H9 (cell line): ENCODE measurements around the gene PGM2L1. TPM values are rescaled to one million over a fixed set of nuclear protein-coding genes. Genes with fewer than 3 reads are reported as not detected.

Experiments used
- DNase-seq: peaks from one replicate; pipeline ENCODE4 v3.0.0-alpha.2; 2017
- H2AFZ ChIP-seq: one replicate; pipeline ENCODE4 v1.6.1; 2013; ENCODE audit warnings: mild to moderate bottlenecking, low read length, control low read depth, moderate library complexity
- H2AK5ac ChIP-seq: 2 replicates; pipeline ENCODE4 v1.6.1; 2013; ENCODE audit warnings: low read length, control low read depth, mixed read lengths; ENCODE audit not compliant: insufficient read length
- H2BK120ac ChIP-seq: one replicate; pipeline ENCODE4 v1.6.1; 2013; ENCODE audit warnings: low read depth, mild to moderate bottlenecking, low read length, control low read depth, inconsistent platforms; ENCODE audit not compliant: poor library complexity, severe bottlenecking
- H2BK12ac ChIP-seq: 2 replicates; pipeline ENCODE4 v1.6.1; 2013; ENCODE audit warnings: low read length, control low read depth, mixed read lengths, low read depth; ENCODE audit not compliant: insufficient read length
- H2BK15ac ChIP-seq: 2 replicates; pipeline ENCODE4 v1.6.1; 2013; ENCODE audit warnings: low read depth, low read length, control low read depth
- H2BK20ac ChIP-seq: one replicate; pipeline ENCODE4 v1.6.1; 2013; ENCODE audit warnings: low read depth, mild to moderate bottlenecking, low read length, control low read depth, inconsistent platforms; ENCODE audit not compliant: poor library complexity, severe bottlenecking
- H2BK5ac ChIP-seq: 2 replicates; pipeline ENCODE4 v1.6.1; 2013; ENCODE audit warnings: low read length, control low read depth, mixed read lengths; ENCODE audit not compliant: insufficient read length
- H3K14ac ChIP-seq: 2 replicates; pipeline ENCODE4 v1.6.1; 2013; ENCODE audit warnings: low read length, control low read depth; ENCODE audit not compliant: insufficient read depth
- H3K18ac ChIP-seq: 2 replicates; pipeline ENCODE4 v1.6.1; 2013; ENCODE audit warnings: low read depth, mild to moderate bottlenecking, mixed read lengths, low read length, control low read depth; ENCODE audit not compliant: insufficient read length
- H3K23ac ChIP-seq: 2 replicates; pipeline ENCODE4 v1.6.1; 2013; ENCODE audit warnings: low read length, control low read depth, mixed read lengths, low read depth; ENCODE audit not compliant: insufficient read length
- H3K23me2 ChIP-seq: 2 replicates; pipeline ENCODE4 v1.6.1; 2013; ENCODE audit warnings: low read depth, mild to moderate bottlenecking, mixed read lengths, low read length, control low read depth; ENCODE audit not compliant: insufficient read length, poor library complexity, severe bottlenecking
- H3K27ac ChIP-seq: 2 replicates; pipeline ENCODE4 v1.5.1; 2013; ENCODE audit warnings: low read length, control low read depth, mixed read lengths, low read depth; ENCODE audit not compliant: insufficient read length
- H3K27me3 ChIP-seq: 2 replicates; pipeline ENCODE4 v1.6.1; 2013; ENCODE audit warnings: low read length, control low read depth, inconsistent platforms; ENCODE audit not compliant: insufficient read depth
- H3K4ac ChIP-seq: 2 replicates; pipeline ENCODE4 v1.6.1; 2013; ENCODE audit warnings: low read depth, mild to moderate bottlenecking, control low read depth, inconsistent platforms, low read length, moderate library complexity
- H3K4me1 ChIP-seq: 2 replicates; pipeline ENCODE4 v1.6.1; 2013; ENCODE audit warnings: low read length, control low read depth, inconsistent platforms; ENCODE audit not compliant: insufficient read depth
- H3K4me2 ChIP-seq: 2 replicates; pipeline ENCODE4 v1.6.1; 2013; ENCODE audit warnings: low read length, control low read depth, mixed read lengths; ENCODE audit not compliant: insufficient read length, insufficient read depth
- H3K56ac ChIP-seq: 2 replicates; pipeline ENCODE4 v1.6.1; 2013; ENCODE audit warnings: low read depth, mild to moderate bottlenecking, mixed read lengths, low read length, control low read depth; ENCODE audit not compliant: insufficient read length
- H3K79me1 ChIP-seq: 2 replicates; pipeline ENCODE4 v1.6.1; 2013; ENCODE audit warnings: low read depth, mild to moderate bottlenecking, moderate library complexity, low read length, control low read depth, inconsistent platforms; ENCODE audit not compliant: insufficient read depth, poor library complexity, severe bottlenecking
- H3K79me2 ChIP-seq: 2 replicates; pipeline ENCODE4 v1.6.1; 2013; ENCODE audit warnings: low read length, control low read depth, inconsistent platforms; ENCODE audit not compliant: insufficient read depth
- H3K9ac ChIP-seq: 2 replicates; pipeline ENCODE4 v1.6.1; 2013; ENCODE audit warnings: low read length, control low read depth, mixed read lengths; ENCODE audit not compliant: insufficient read length; ENCODE audit errors: extremely low read depth
- H3K9me3 ChIP-seq: one replicate; pipeline ENCODE4 v1.6.1; 2013; ENCODE audit warnings: low read depth, low read length, inconsistent platforms; ENCODE audit not compliant: control insufficient read depth
- H3T11ph ChIP-seq: one replicate; pipeline ENCODE4 v1.6.1; 2013; ENCODE audit warnings: mild to moderate bottlenecking, low read length, control low read depth, inconsistent platforms
- H4K20me1 ChIP-seq: one replicate; pipeline ENCODE4 v1.6.1; 2013; ENCODE audit not compliant: control insufficient read depth, insufficient read length, insufficient read depth
- H4K5ac ChIP-seq: 2 replicates; pipeline ENCODE4 v1.6.1; 2013; ENCODE audit warnings: low read depth, mild to moderate bottlenecking, mixed read lengths, low read length, control low read depth; ENCODE audit not compliant: insufficient read length
- H4K8ac ChIP-seq: replicated peaks from 2 replicates; pipeline ENCODE4 v1.6.1; 2013; ENCODE audit warnings: low read length, control low read depth, mixed read lengths, low read depth; ENCODE audit not compliant: insufficient read length
- H4K91ac ChIP-seq: 2 replicates; pipeline ENCODE4 v1.6.1; 2013; ENCODE audit warnings: low read depth, mild to moderate bottlenecking, moderate library complexity, mixed read lengths, low read length, control low read depth; ENCODE audit not compliant: insufficient read length
- H3K27ac Mint-ChIP-seq, 3 experiments: 2 replicates in 2 of 3; 3 replicates in 1 of 3; pipeline ENCODE4 v1.8.0; 2020 to 2021; ENCODE audit warnings: mixed read lengths in 3 of 3, mild to moderate bottlenecking in 1 of 3, moderate library complexity in 1 of 3
- H3K27me3 Mint-ChIP-seq: 2 replicates; pipeline ENCODE4 v1.8.0; 2021; ENCODE audit warnings: low read depth, mild to moderate bottlenecking, moderate library complexity, mixed read lengths
- H3K36me3 Mint-ChIP-seq, 3 experiments: 2 replicates in 2 of 3; 3 replicates in 1 of 3; pipeline ENCODE4 v1.8.0; 2020 to 2021; ENCODE audit warnings: low read depth in 3 of 3, mixed read lengths in 3 of 3; ENCODE audit not compliant: insufficient read depth in 1 of 3
- H3K4me1 Mint-ChIP-seq, 2 experiments: 2 replicates each; pipeline ENCODE4 v1.8.0; 2020; ENCODE audit warnings: mixed read lengths in 2 of 2
- H3K4me3 Mint-ChIP-seq, 2 experiments: 2 replicates in 1 of 2; 3 replicates in 1 of 2; pipeline ENCODE4 v1.8.0; 2020 to 2021; ENCODE audit warnings: mild to moderate bottlenecking in 2 of 2, mixed read lengths in 2 of 2, moderate library complexity in 1 of 2
- H3K9me3 Mint-ChIP-seq, 2 experiments: 2 replicates in 1 of 2; 3 replicates in 1 of 2; pipeline ENCODE4 v1.8.0; 2020; ENCODE audit warnings: mild to moderate bottlenecking in 2 of 2, mixed read lengths in 2 of 2, moderate library complexity in 1 of 2
- WGBS: extraction: QIAGEN DNeasy Blood & Tissue Kit; methylation state at CpG from one replicate; pipeline ENCODE4 v1.1.7; 2013; ENCODE audit warnings: missing lambda C conversion rate, low lambda C conversion rate, mixed read lengths; ENCODE audit not compliant: insufficient read length; ENCODE audit errors: extremely low coverage; 5-methylcytosine and 5-hydroxymethylcytosine counted together
- total RNA-seq: library from RNA; stranded (reverse); gene quantifications from 2 replicates; pipeline ENCODE4 v1.2.1, GENCODE V29; 2021
- TF ChIP-seq, protein P1 (sequence below): fragments of 200-600 bp; sonication (generic); conservative IDR thresholded peaks from 3 replicates; pipeline ENCODE4 v1.8.0; 2021; ENCODE audit warnings: antibody characterized with exemption, mild to moderate bottlenecking

Gene PGM2L1
- total RNA-seq, 1 experiment from 2014 or later, result 16.9 TPM

- TF ChIP-seq, protein P1, sequence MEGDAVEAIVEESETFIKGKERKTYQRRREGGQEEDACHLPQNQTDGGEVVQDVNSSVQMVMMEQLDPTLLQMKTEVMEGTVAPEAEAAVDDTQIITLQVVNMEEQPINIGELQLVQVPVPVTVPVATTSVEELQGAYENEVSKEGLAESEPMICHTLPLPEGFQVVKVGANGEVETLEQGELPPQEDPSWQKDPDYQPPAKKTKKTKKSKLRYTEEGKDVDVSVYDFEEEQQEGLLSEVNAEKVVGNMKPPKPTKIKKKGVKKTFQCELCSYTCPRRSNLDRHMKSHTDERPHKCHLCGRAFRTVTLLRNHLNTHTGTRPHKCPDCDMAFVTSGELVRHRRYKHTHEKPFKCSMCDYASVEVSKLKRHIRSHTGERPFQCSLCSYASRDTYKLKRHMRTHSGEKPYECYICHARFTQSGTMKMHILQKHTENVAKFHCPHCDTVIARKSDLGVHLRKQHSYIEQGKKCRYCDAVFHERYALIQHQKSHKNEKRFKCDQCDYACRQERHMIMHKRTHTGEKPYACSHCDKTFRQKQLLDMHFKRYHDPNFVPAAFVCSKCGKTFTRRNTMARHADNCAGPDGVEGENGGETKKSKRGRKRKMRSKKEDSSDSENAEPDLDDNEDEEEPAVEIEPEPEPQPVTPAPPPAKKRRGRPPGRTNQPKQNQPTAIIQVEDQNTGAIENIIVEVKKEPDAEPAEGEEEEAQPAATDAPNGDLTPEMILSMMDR, result no peak
- Histone ChIP-seq H3K27ac (no peak overlapping the region), H2AFZ (no peak overlapping the region), H3K4ac (no peak overlapping the region), H3K23me2 (peaks cover 4% of the 10 kb centered on the region), H3K9me3 (no peaks in the 10 kb centered on the region), H3K56ac (no peak overlapping the region), H3K79me2 (no peaks in the 10 kb centered on the region), H3K9ac (no peak overlapping the region), H4K91ac (no peak overlapping the region), H4K8ac (no peak overlapping the region), H3K4me2 (no peak overlapping the region), H2BK5ac (no peak overlapping the region), H3K23ac (no peak overlapping the region), H3K4me1 (no peaks in the 10 kb centered on the region), H2BK15ac (no peak overlapping the region), H2AK5ac (no peak overlapping the region), H2BK12ac (no peak overlapping the region), H4K20me1 (no peaks in the 10 kb centered on the region), H2BK120ac (no peak overlapping the region), H4K5ac (no peak overlapping the region), H3T11ph (no peak overlapping the region), H3K27me3 (peaks cover 6% of the 10 kb centered on the region; the same call in 1 of the 2 replicates), H3K14ac (no peak overlapping the region), H3K79me1 (no peaks in the 10 kb centered on the region), H2BK20ac (no peak overlapping the region), H3K18ac (no peak overlapping the region)
- peaks cover 48% of the 10 kb centered on the region for H3K27me3 Mint-ChIP-seq
- no peak overlapping the region for H3K4me3 Mint-ChIP-seq
- WGBS, result no CpG with 5 or more reads among the region's 8 CpGs
- H3K9me3 Mint-ChIP-seq, result no peaks in the 10 kb centered on the region
- peaks cover under 1% of the 10 kb centered on the region in 2 experiments; a peak in 2 of 4 replicates for H3K4me1 Mint-ChIP-seq
- no peak overlapping the region for H3K27ac Mint-ChIP-seq
- no peaks in the 10 kb centered on the region for H3K36me3 Mint-ChIP-seq
- no peak for DNase-seq
Measured at GRCh38 chr11:74306435-74307175, 91.6 kb downstream of the PGM2L1 start.
